Measurements from ENCODE around the gene ARHGAP26. TPM values are rescaled to one million over a fixed set of nuclear protein-coding genes. Genes with fewer than 3 reads are reported as not detected.

The ARHGAP26 gene
- total and polyA plus RNA-seq, 2 of the 4 experiments (the other 2 are of a cell fraction), result 0.54 to 0.56 TPM

DNA sequence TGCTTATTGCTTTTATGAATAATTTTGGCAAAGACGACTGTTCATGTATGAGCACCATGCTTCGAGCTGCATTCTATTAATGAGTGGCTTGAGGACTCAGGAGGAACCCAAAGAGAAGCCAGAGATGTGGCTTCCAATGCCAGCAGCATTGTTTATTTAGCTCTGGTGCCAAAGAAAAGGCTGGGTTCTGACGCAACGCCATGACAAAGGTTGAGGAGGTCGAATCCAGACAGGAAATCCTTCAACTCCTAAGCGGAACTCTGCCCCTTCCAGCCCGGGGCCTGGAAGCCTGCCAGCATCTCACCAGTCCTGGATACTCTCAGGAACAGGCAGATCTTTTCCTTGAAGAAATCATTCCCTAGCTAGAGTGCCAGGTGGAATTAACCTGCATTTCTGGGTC, 104.4 kb downstream of the ARHGAP26 start:
- Histone ChIP-seq H2AK9ac (replicated peaks; ENCODE audit: low read depth, low read length, poor library complexity) (no peak overlapping the region), H3K4me3 (ENCODE audit: insufficient read depth, low read depth, low read length) (no peak overlapping the region), H2AK5ac (ENCODE audit: low read depth, low read length) (no peak overlapping the region), H3K56ac (ENCODE audit: extremely low read depth, insufficient read depth, low read length) (no peak overlapping the region), H3K79me1 (ENCODE audit: low read depth in 1 of 2, low read length in 2 of 2) (no peaks in the 10 kb centered on the region), H3K23ac (ENCODE audit: low read depth, low read length) (no peak overlapping the region), H3K9me1 (ENCODE audit: insufficient read depth, low read length) (no peaks in the 10 kb centered on the region), H3K27ac (ENCODE audit: insufficient read depth, low read length) (no peak overlapping the region), H3K36me3 (ENCODE audit: control insufficient read depth, insufficient read depth, low read length) (no peaks in the 10 kb centered on the region), H2BK5ac (ENCODE audit: low read depth, low read length, poor library complexity, severe bottlenecking) (no peak overlapping the region), H3K4me1 (ENCODE audit: control insufficient read depth, insufficient read depth, low read length) (0 out of 2 replicates have a peak, but pooled peaks cover 2% of the 10 kb centered on the region), H3K4ac (ENCODE audit: low read depth, low read length) (no peak overlapping the region), H3K18ac (ENCODE audit: low read depth, low read length) (no peak overlapping the region), H2BK120ac (ENCODE audit: low read depth, low read length) (no peak overlapping the region), H4K8ac (ENCODE audit: low read depth in 2 of 2, low read length in 2 of 2) (no peak overlapping the region), H4K20me1 (ENCODE audit: insufficient read depth, low read length) (no peaks in the 10 kb centered on the region), H2AFZ (replicated peaks; ENCODE audit: low read length, poor library complexity) (no peak overlapping the region), H3K9me3 (ENCODE audit: control insufficient read depth, insufficient read depth, low read length) (no peaks in the 10 kb centered on the region), H4K91ac (ENCODE audit: insufficient read depth, low read depth, low read length) (no peak overlapping the region), H3K27me3 (ENCODE audit: control insufficient read depth, insufficient read depth, low read length) (peaks cover 23% of the 10 kb centered on the region), H4K5ac (ENCODE audit: low read depth, low read length) (no peak overlapping the region), H3K9ac (ENCODE audit: low read depth, low read length) (no peak overlapping the region), H2BK20ac (ENCODE audit: low read depth, low read length) (no peak overlapping the region), H3K14ac (replicated peaks; ENCODE audit: low read depth, low read length) (no peak overlapping the region), H3K4me2 (ENCODE audit: low read depth, low read length) (no peak overlapping the region), H2BK15ac (ENCODE audit: low read depth, low read length) (no peak overlapping the region)
- ChIA-PET CTCF (interaction anchor here (0.7 to 2.7 kb wide), 3 partner anchors 157 to 264 kb away, joined by 3 to 14 read pairs (median 10); no protein-coding TSS in a partner anchor), POLR2A (ENCODE audit: unreplicated experiment) (no interaction called here)
- in situ Hi-C loops (cut with MboI; ENCODE audit: low sequenced_read_pairs), result loop anchor here (5.0 to 10.0 kb wide), 3 partner anchors 102 to 270 kb away; partner anchors contain the start of gene ARHGAP26
- dilution Hi-C loops (cut with HindIII; ENCODE audit: low sequenced_read_pairs, unreplicated experiment), result no loop called here
- BruUV-seq (replicated peaks), result no TSS peak
- WGBS, 2 experiments (ENCODE audit: extremely low coverage in 2 of 2, insufficient read length in 1 of 2), result 80% methylated on average over 1 of the region's 7 CpGs; no CpG with 5 or more reads in 1 of the 2 experiments
- DNase-seq (no peak), ATAC-seq (ENCODE audit: low read depth) (no peak)
- intact Hi-C loops (cut with micrococcal nuclease), result no loop called here
- TF ChIP-seq NFE2L2 (IDR thresholded peaks at IDR 0.05; ENCODE audit: low read depth, low read length) (no peak), MAZ (IDR thresholded peaks at IDR 0.05; ENCODE audit: borderline replicate concordance, low read depth, low read length) (no peak), ELK1 (IDR thresholded peaks at IDR 0.05; ENCODE audit: borderline replicate concordance, low read depth, low read length) (no peak), MXI1 (IDR thresholded peaks at IDR 0.05; ENCODE audit: borderline replicate concordance, low read depth, low read length) (no peak), SMC3 (IDR thresholded peaks at IDR 0.05; ENCODE audit: low read depth, low read length) (no peak), MAFK (IDR thresholded peaks at IDR 0.05; ENCODE audit: low read depth, low read length) (no peak), CEBPB (IDR thresholded peaks at IDR 0.05; ENCODE audit: low read depth, low read length) (0 out of 2 replicates have a peak, but pooled peaks have one; percentile 7), FOS (IDR thresholded peaks at IDR 0.05; ENCODE audit: low read depth, low read length) (no peak)
- TF ChIP-seq, protein P1, sequence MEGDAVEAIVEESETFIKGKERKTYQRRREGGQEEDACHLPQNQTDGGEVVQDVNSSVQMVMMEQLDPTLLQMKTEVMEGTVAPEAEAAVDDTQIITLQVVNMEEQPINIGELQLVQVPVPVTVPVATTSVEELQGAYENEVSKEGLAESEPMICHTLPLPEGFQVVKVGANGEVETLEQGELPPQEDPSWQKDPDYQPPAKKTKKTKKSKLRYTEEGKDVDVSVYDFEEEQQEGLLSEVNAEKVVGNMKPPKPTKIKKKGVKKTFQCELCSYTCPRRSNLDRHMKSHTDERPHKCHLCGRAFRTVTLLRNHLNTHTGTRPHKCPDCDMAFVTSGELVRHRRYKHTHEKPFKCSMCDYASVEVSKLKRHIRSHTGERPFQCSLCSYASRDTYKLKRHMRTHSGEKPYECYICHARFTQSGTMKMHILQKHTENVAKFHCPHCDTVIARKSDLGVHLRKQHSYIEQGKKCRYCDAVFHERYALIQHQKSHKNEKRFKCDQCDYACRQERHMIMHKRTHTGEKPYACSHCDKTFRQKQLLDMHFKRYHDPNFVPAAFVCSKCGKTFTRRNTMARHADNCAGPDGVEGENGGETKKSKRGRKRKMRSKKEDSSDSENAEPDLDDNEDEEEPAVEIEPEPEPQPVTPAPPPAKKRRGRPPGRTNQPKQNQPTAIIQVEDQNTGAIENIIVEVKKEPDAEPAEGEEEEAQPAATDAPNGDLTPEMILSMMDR (conservative IDR thresholded peaks at IDR 0.05; ENCODE audit: low read depth, low read length), result no peak
